ENCODE measurements around the gene CYTH2. TPM values are rescaled to one million over a fixed set of nuclear protein-coding genes. Genes with fewer than 3 reads are reported as not detected.

The CYTH2 gene
- total and polyA plus RNA-seq, 7 donors = 21.8 to 45.2 (median 36.6) TPM

- peaks cover 30% of the 10 kb centered on the region for H3K9me3 ChIP-seq
- no peak overlapping the region for H3K27ac ChIP-seq
- H3K4me3 ChIP-seq = no peak overlapping the region
- ATAC-seq (no peak), DNase-seq (no peak)
- no peaks in the 10 kb centered on the region for H3K4me1 ChIP-seq
- H3K36me3 ChIP-seq (ENCODE audit: insufficient read depth in 1 of 2, low read depth in 1 of 2) = no peaks in the 10 kb centered on the region
- no peak for TF ChIP-seq CTCF (IDR thresholded peaks at IDR 0.05)
- H3K27me3 ChIP-seq (ENCODE audit: insufficient read depth in 3 of 3, low read length in 2 of 3) = peaks cover 0 to 4% (median 0%) of the 10 kb centered on the region in 3 donors
- intact Hi-C loops (cut with DNase I) = no loop called here
- 93 to 95% (median 94%) methylated on average over 5 of the region's 5 CpGs for WGBS, 3 donors
Observed at GRCh38 chr19:48524732-48525131, 55.6 kb downstream of the CYTH2 start.

GRCh38 chr19:48529156-48529555 lies 60.0 kb downstream of the CYTH2 start:
- Histone ChIP-seq H3K9me3 (peaks cover 30% of the 10 kb centered on the region), H3K4me1 (no peaks in the 10 kb centered on the region), H3K27me3 (ENCODE audit: insufficient read depth in 3 of 3, low read length in 2 of 3) (peaks cover 0 to 11% (median 4%) of the 10 kb centered on the region in 3 donors), H3K4me3 (no peak overlapping the region), H3K27ac (no peak overlapping the region), H3K36me3 (ENCODE audit: insufficient read depth in 1 of 2, low read depth in 1 of 2) (no peaks in the 10 kb centered on the region)
- ATAC-seq (no peak), DNase-seq (no peak)
- 93 to 97% (median 95%) methylated on average over 4 of the region's 4 CpGs for WGBS, 3 donors
- TF ChIP-seq CTCF (IDR thresholded peaks at IDR 0.05) = no peak
- intact Hi-C loops (cut with DNase I) = no loop called here

- no peak for TF ChIP-seq CTCF (IDR thresholded peaks at IDR 0.05)
- DNase-seq (no peak), ATAC-seq (no peak)
- no peak overlapping the region for H3K27ac ChIP-seq
- no peak overlapping the region for H3K4me3 ChIP-seq
- intact Hi-C loops (cut with DNase I) = no loop called here
- H3K9me3 ChIP-seq = peaks cover 30% of the 10 kb centered on the region
- H3K27me3 ChIP-seq (ENCODE audit: insufficient read depth in 3 of 3, low read length in 2 of 3) = peaks cover 0 to 11% (median 4%) of the 10 kb centered on the region in 3 donors
- H3K4me1 ChIP-seq = no peaks in the 10 kb centered on the region
- no peaks in the 10 kb centered on the region for H3K36me3 ChIP-seq (ENCODE audit: insufficient read depth in 1 of 2, low read depth in 1 of 2)
- 46 to 49% (median 46%) methylated on average over 20 of the region's 20 CpGs for WGBS, 3 donors
Observed at GRCh38 chr19:48530066-48530720, 61.0 kb downstream of the CYTH2 start.

GRCh38 chr19:48530770-48531169 lies 61.6 kb downstream of the CYTH2 start:
- no peak overlapping the region for H3K4me3 ChIP-seq
- WGBS, 3 donors = 64 to 70% (median 68%) methylated on average over 6 of the region's 6 CpGs
- no peak for TF ChIP-seq CTCF (IDR thresholded peaks at IDR 0.05)

More at GRCh38 chr19:48530770-48531169, 61.6 kb downstream of the CYTH2 start:
- Histone ChIP-seq H3K9me3 (peaks cover 30% of the 10 kb centered on the region), H3K36me3 (ENCODE audit: insufficient read depth in 1 of 2, low read depth in 1 of 2) (no peaks in the 10 kb centered on the region), H3K27me3 (ENCODE audit: insufficient read depth in 3 of 3, low read length in 2 of 3) (peaks cover 0 to 11% (median 4%) of the 10 kb centered on the region in 3 donors), H3K4me1 (no peaks in the 10 kb centered on the region), H3K27ac (no peak overlapping the region)
- DNase-seq (no peak), ATAC-seq (no peak)
- intact Hi-C loops (cut with DNase I) = no loop called here

Other genes with a start within 250 kb of the CYTH2 start
- 10 to 100 TPM; 21.8 to 36.2 (median 31.2) TPM for gene CARD8, start 213.5 kb upstream of the CYTH2 start, total RNA-seq
- gene CARD8, start 213.5 kb upstream of the CYTH2 start, polyA plus RNA-seq = 10 to 100 TPM; 15.7 to 26.0 (median 21.2) TPM
- gene ZNF114, start 199.3 kb upstream of the CYTH2 start, total RNA-seq = under 1 TPM in 1 of 4 donors, not detected in 3; 0.20 TPM
- under 1 TPM; 0.04 to 0.13 (median 0.05) TPM for gene ZNF114, start 199.3 kb upstream of the CYTH2 start, polyA plus RNA-seq
- gene EMP3, start 143.8 kb upstream of the CYTH2 start, total RNA-seq = 10 to 100 TPM in 3 of 4 donors, 1 to 10 TPM in 1; 8.9 to 15.2 (median 14.1) TPM
- 10 to 100 TPM in 2 of 3 donors, 1 to 10 TPM in 1; 8.9 to 13.7 (median 13.6) TPM for gene EMP3, start 143.8 kb upstream of the CYTH2 start, polyA plus RNA-seq
- 10 to 100 TPM; 52.0 to 65.1 (median 57.7) TPM for gene TMEM143, start 105.4 kb upstream of the CYTH2 start, total RNA-seq
- gene TMEM143, start 105.4 kb upstream of the CYTH2 start, polyA plus RNA-seq = 10 to 100 TPM; 17.1 to 41.9 (median 41.5) TPM
- not detected for gene SYNGR4, start 105.0 kb upstream of the CYTH2 start, total RNA-seq
- under 1 TPM in 1 of 3 donors, not detected in 2; 0.04 TPM for gene SYNGR4, start 105.0 kb upstream of the CYTH2 start, polyA plus RNA-seq
- 10 to 100 TPM; 56.5 to 71.0 (median 62.9) TPM for gene KDELR1, start 77.8 kb upstream of the CYTH2 start, total RNA-seq
- 10 to 100 TPM; 37.0 to 48.7 (median 40.0) TPM for gene KDELR1, start 77.8 kb upstream of the CYTH2 start, polyA plus RNA-seq
- under 1 TPM; 0.04 to 0.21 (median 0.06) TPM for gene GRIN2D, start 75.7 kb upstream of the CYTH2 start, total RNA-seq
- gene GRIN2D, start 75.7 kb upstream of the CYTH2 start, polyA plus RNA-seq = under 1 TPM; 0.03 to 0.07 (median 0.04) TPM
- 10 to 100 TPM; 24.6 to 46.0 (median 40.3) TPM for gene GRWD1, start 23.4 kb upstream of the CYTH2 start, total RNA-seq
- 10 to 100 TPM; 24.2 to 53.7 (median 42.0) TPM for gene GRWD1, start 23.4 kb upstream of the CYTH2 start, polyA plus RNA-seq
- 1 to 10 TPM in 3 of 4 donors, under 1 TPM in 1; 0.65 to 2.6 (median 1.3) TPM for gene KCNJ14, start 13.8 kb upstream of the CYTH2 start, total RNA-seq
- gene KCNJ14, start 13.8 kb upstream of the CYTH2 start, polyA plus RNA-seq = 1 to 10 TPM in 1 of 3 donors, under 1 TPM in 2; 0.28 to 1.6 (median 0.58) TPM
- gene LMTK3, start 42.5 kb downstream of the CYTH2 start, total RNA-seq = under 1 TPM in 2 of 4 donors, not detected in 2; 0.06 to 0.14 TPM
- under 1 TPM; 0.03 to 0.06 (median 0.05) TPM for gene LMTK3, start 42.5 kb downstream of the CYTH2 start, polyA plus RNA-seq
- not detected for gene SULT2B1, start 82.8 kb downstream of the CYTH2 start, total RNA-seq
- under 1 TPM in 2 of 3 donors, not detected in 1; 0.06 to 0.23 TPM for gene SULT2B1, start 82.8 kb downstream of the CYTH2 start, polyA plus RNA-seq
- gene SPACA4, start 137.4 kb downstream of the CYTH2 start, total RNA-seq = not detected
- not detected for gene SPACA4, start 137.4 kb downstream of the CYTH2 start, polyA plus RNA-seq
- not detected for gene FAM83E, start 145.7 kb downstream of the CYTH2 start, total RNA-seq
- under 1 TPM in 2 of 3 donors, not detected in 1; 0.01 to 0.20 TPM for gene FAM83E, start 145.7 kb downstream of the CYTH2 start, polyA plus RNA-seq
- gene RPL18, start 149.8 kb downstream of the CYTH2 start, total RNA-seq = 100 to 1,000 TPM; 506 to 730 (median 645) TPM
- 1,000 to 10,000 TPM; 1,096 to 1,745 (median 1,373) TPM for gene RPL18, start 149.8 kb downstream of the CYTH2 start, polyA plus RNA-seq
- gene SPHK2, start 150.1 kb downstream of the CYTH2 start, total RNA-seq = 10 to 100 TPM in 2 of 4 donors, 1 to 10 TPM in 2; 4.1 to 12.8 (median 8.8) TPM
- 1 to 10 TPM; 3.3 to 7.4 (median 4.8) TPM for gene SPHK2, start 150.1 kb downstream of the CYTH2 start, polyA plus RNA-seq
- gene DBP, start 168.0 kb downstream of the CYTH2 start, total RNA-seq = 10 to 100 TPM in 1 of 4 donors, 1 to 10 TPM in 3; 3.6 to 14.5 (median 6.5) TPM
- gene DBP, start 168.0 kb downstream of the CYTH2 start, polyA plus RNA-seq = 1 to 10 TPM; 2.8 to 7.0 (median 3.2) TPM
- gene CA11, start 176.8 kb downstream of the CYTH2 start, total RNA-seq = 1 to 10 TPM; 4.1 to 8.8 (median 6.4) TPM
- gene CA11, start 176.8 kb downstream of the CYTH2 start, polyA plus RNA-seq = 10 to 100 TPM in 1 of 3 donors, 1 to 10 TPM in 2; 2.3 to 10.6 (median 9.2) TPM
- under 1 TPM in 1 of 4 donors, not detected in 3; 0.21 TPM for gene NTN5, start 203.6 kb downstream of the CYTH2 start, total RNA-seq
- gene NTN5, start 203.6 kb downstream of the CYTH2 start, polyA plus RNA-seq = under 1 TPM in 1 of 3 donors, not detected in 2; 0.04 TPM
- gene FUT2, start 226.6 kb downstream of the CYTH2 start, total RNA-seq = not detected
- not detected for gene FUT2, start 226.6 kb downstream of the CYTH2 start, polyA plus RNA-seq